GM12878 (cell line): ENCODE results near the gene KCNB1. TPM values are rescaled to one million over a fixed set of nuclear protein-coding genes. Genes with fewer than 3 reads are reported as not detected.

Source experiments
- ATAC-seq: fragments of 200-7000 bp; cut with Tn5 transposase; 3 replicates; pipeline ENCODE4 v1.9.1; 2020; ENCODE audit warnings: mild to moderate bottlenecking, moderate library complexity
- BruUV-seq: library from RNA; stranded (reverse); fragments of 400-500 nt; replicated peaks from 2 replicates; lab custom pipeline; 2021; lab: Mats Ljungman, UMichigan
- CTCF ChIA-PET: fragments of 300-600 bp; sonication (Branson Sonifier 250); formaldehyde crosslinking; extraction: SDS; loops from one replicate; lab custom pipeline; 2021; ENCODE audit warnings: inconsistent platforms; lab: Yijun Ruan, JAX
- POLR2A ChIA-PET: fragments of 350-600 bp; formaldehyde crosslinking; extraction: SDS; loops from one replicate; lab custom pipeline; 2021; ENCODE audit warnings: inconsistent platforms; lab: Charles Lee
- RAD21 ChIA-PET: fragments of 300-600 bp; sonication (Branson Sonifier 250); formaldehyde crosslinking; loops from one replicate; lab custom pipeline; 2023; ENCODE audit warnings: antibody characterized with exemption; ENCODE audit not compliant: unreplicated experiment; lab: Charles Lee
- SMC1A ChIA-PET: fragments of 300-600 bp; sonication (Branson Sonifier 250); formaldehyde crosslinking; loops from one replicate; lab custom pipeline; 2023; ENCODE audit not compliant: unreplicated experiment, uncharacterized antibody; lab: Charles Lee
- DNase-seq: peaks from one replicate; pipeline ENCODE4 v3.0.0-alpha.2; 2011; ENCODE audit warnings: low read depth, low spot score
- FAIRE-seq: peaks from 3 replicates; lab custom pipeline; 2011; peaks lifted over from hg19 to GRCh38; lab: Jason Lieb, UNC
- H2AFZ ChIP-seq: 2 replicates; pipeline ENCODE4 v1.6.0; 2011; ENCODE audit warnings: low read depth, low read length, control low read depth; ENCODE audit not compliant: control insufficient read depth
- H3K27ac ChIP-seq: 2 replicates; pipeline ENCODE4 v1.5.1; 2011; ENCODE audit warnings: control low read depth; ENCODE audit not compliant: control insufficient read depth, insufficient read depth
- H3K27me3 ChIP-seq, 2 experiments: replicated peaks in 1 of 2; 2 replicates each; pipeline versions ENCODE4 v1.6.0 to v1.6.1; 2011; ENCODE audit warnings: low read length in 1 of 2; ENCODE audit not compliant: control insufficient read depth in 2 of 2, insufficient read depth in 2 of 2
- H3K36me3 ChIP-seq, 2 experiments: 2 replicates each; pipeline ENCODE4 v1.5.1; 2011; ENCODE audit warnings: low read length in 1 of 2; ENCODE audit not compliant: control insufficient read depth in 2 of 2, insufficient read depth in 2 of 2
- H3K4me1 ChIP-seq: 2 replicates; pipeline ENCODE4 v1.6.1; 2011; ENCODE audit warnings: mild to moderate bottlenecking, low read length, moderate library complexity, mixed read lengths; ENCODE audit not compliant: control insufficient read depth, insufficient read depth
- H3K4me2 ChIP-seq: 2 replicates; pipeline ENCODE4 v1.6.0; 2011; ENCODE audit warnings: control low read depth; ENCODE audit not compliant: control insufficient read depth, insufficient read depth
- H3K4me3 ChIP-seq: fragments of 200-600 bp; sonication (generic); 2 replicates; pipeline ENCODE4 v1.5.1; 2016
- H3K79me2 ChIP-seq: 2 replicates; pipeline ENCODE4 v1.6.0; 2011; ENCODE audit warnings: low read length; ENCODE audit not compliant: control insufficient read depth, insufficient read depth
- H3K9ac ChIP-seq: 2 replicates; pipeline ENCODE4 v1.8.0; 2011; ENCODE audit warnings: low read length, control low read depth, mixed read lengths; ENCODE audit not compliant: control insufficient read depth, insufficient read depth
- H3K9me3 ChIP-seq: replicated peaks from 3 replicates; pipeline ENCODE4 v1.5.1; 2011; ENCODE audit warnings: mild to moderate bottlenecking, low read length; ENCODE audit not compliant: control insufficient read depth, insufficient read depth
- H4K20me1 ChIP-seq: 2 replicates; pipeline ENCODE4 v1.6.0; 2011; ENCODE audit not compliant: control insufficient read depth, insufficient read depth
- BRCA1 ChIP-seq: IDR thresholded peaks from 2 replicates; pipeline ENCODE4 v1.6.1; 2011; ENCODE audit warnings: low read depth, low read length, improper control_type of control experiment
- CBX3 ChIP-seq: fragments of 200-600 bp; sonication (generic); IDR thresholded peaks from 2 replicates; pipeline ENCODE4 v1.6.1; 2016; ENCODE audit warnings: low read depth, borderline replicate concordance
- EGR1 ChIP-seq, 2 experiments: IDR thresholded peaks; 1 replicate in 1 of 2; 2 replicates in 1 of 2; pipeline ENCODE4 v1.6.1; 2011 to 2012; ENCODE audit warnings: low read depth in 2 of 2, low read length in 2 of 2, borderline replicate concordance in 1 of 2, mild to moderate bottlenecking in 1 of 2, moderate library complexity in 1 of 2
- FOS ChIP-seq: IDR thresholded peaks from 3 replicates; pipeline ENCODE4 v1.6.1; 2011; ENCODE audit warnings: borderline replicate concordance; ENCODE audit not compliant: insufficient read length; ENCODE audit errors: extremely low read depth
- FOXM1 ChIP-seq: IDR thresholded peaks from 2 replicates; pipeline ENCODE4 v1.6.1; 2012; ENCODE audit warnings: low read depth, mild to moderate bottlenecking, inconsistent platforms, low read length, moderate library complexity
- GABPA ChIP-seq: IDR thresholded peaks from 2 replicates; pipeline ENCODE4 v1.6.1; 2014; ENCODE audit warnings: antibody characterized with exemption, low read depth, mild to moderate bottlenecking, inconsistent platforms
- HSF1 ChIP-seq: fragments of 150-350 bp; IDR thresholded peaks from 2 replicates; pipeline ENCODE4 v1.6.1; 2014; ENCODE audit warnings: mild to moderate bottlenecking, low read depth, low read length
- KAT2A ChIP-seq: conservative IDR thresholded peaks from 2 replicates; pipeline ENCODE4 v1.6.1; 2011; ENCODE audit warnings: low read depth, low read length; ENCODE audit not compliant: control insufficient read depth
- MYC ChIP-seq: IDR thresholded peaks from 2 replicates; pipeline ENCODE4 v1.6.1; 2011; ENCODE audit warnings: mild to moderate bottlenecking, low read length, moderate library complexity, inconsistent platforms; ENCODE audit not compliant: insufficient read depth, insufficient replicate concordance, insufficient read length, severe bottlenecking
- SMAD1 ChIP-seq: fragments of 450-650 bp; IDR thresholded peaks from 2 replicates; pipeline ENCODE4 v1.6.1; 2018; ENCODE audit warnings: mild to moderate bottlenecking, low read depth; ENCODE audit not compliant: partially characterized antibody
- TARDBP ChIP-seq: IDR thresholded peaks from 2 replicates; pipeline ENCODE4 v1.6.1; 2016; ENCODE audit warnings: borderline replicate concordance
- TCF12 ChIP-seq: IDR thresholded peaks from 2 replicates; pipeline ENCODE4 v1.6.1; 2011; ENCODE audit warnings: low read depth, mild to moderate bottlenecking, low read length
- ZBTB40 ChIP-seq: fragments of 450-650 bp; IDR thresholded peaks from 2 replicates; pipeline ENCODE4 v1.6.1; 2016; ENCODE audit warnings: mild to moderate bottlenecking, moderate library complexity, borderline replicate concordance
- WGBS: methylation state at CpG from one replicate; pipeline ENCODE4 v1.1.6; 2016; ENCODE audit warnings: low lambda C conversion rate; ENCODE audit not compliant: insufficient replicate concordance, insufficient coverage; ENCODE audit errors: missing lambda C conversion rate; 5-methylcytosine and 5-hydroxymethylcytosine counted together
- in situ Hi-C: fragments of 300-500 bp; cut with MboI; formaldehyde crosslinking; loops from 9 replicates; pipeline ENCODE4 v1.14.3; 2018; ENCODE audit warnings: mixed read lengths
- intact Hi-C: fragments of 100-400 bp; cut with micrococcal nuclease; formaldehyde crosslinking; loops from one replicate; pipeline ENCODE4 v1.14.2; 2022; ENCODE audit not compliant: unreplicated experiment
- polyA plus RNA-seq, 11 experiments: library from polyadenylated mRNA; depleted of rRNA in 4 of 11; unstranded in 6 of 11; stranded (reverse) in 5 of 11; fragments of >200 nt; fragmentation: Nextera tagmentation in 4 of 11; fragmentation: Illumina TruSeq in 1 of 11; extraction: Ambion mirVana in 4 of 11; extraction: Trizol in 1 of 11; gene quantifications; 1 replicate in 1 of 11; 2 replicates in 10 of 11; pipeline versions ENCODE4 v1.2.1 to v1.2.3, GENCODE V29; 2011 to 2016; ENCODE audit warnings: inconsistent platforms in 2 of 11, missing spikeins in 2 of 11, low read depth in 1 of 11
- total RNA-seq, 4 experiments: library from RNA; depleted of rRNA in 3 of 4; stranded (reverse); fragments of >200 nt in 3 of 4; fragmentation: Illumina TruSeq in 1 of 4; extraction: Trizol in 1 of 4; gene quantifications; 2 replicates each; pipeline versions ENCODE4 v1.2.1 to v1.2.3, GENCODE V29; 2013 to 2021
- TF ChIP-seq, protein P1 (sequence below): fragments of 450-650 bp; IDR thresholded peaks from 2 replicates; pipeline ENCODE4 v1.6.1; 2016; ENCODE audit warnings: mild to moderate bottlenecking

Gene KCNB1
- total and polyA plus RNA-seq, 10 of the 15 experiments (the other 5 are each of a cell fraction or from before 2014, with no cell fraction given), result 0.02 to 0.08 (median 0.03) TPM; not detected in 7

GRCh38 chr20:49461894-49462620 is 20.4 kb downstream of the KCNB1 start (continued):
- TF ChIP-seq, protein P1, sequence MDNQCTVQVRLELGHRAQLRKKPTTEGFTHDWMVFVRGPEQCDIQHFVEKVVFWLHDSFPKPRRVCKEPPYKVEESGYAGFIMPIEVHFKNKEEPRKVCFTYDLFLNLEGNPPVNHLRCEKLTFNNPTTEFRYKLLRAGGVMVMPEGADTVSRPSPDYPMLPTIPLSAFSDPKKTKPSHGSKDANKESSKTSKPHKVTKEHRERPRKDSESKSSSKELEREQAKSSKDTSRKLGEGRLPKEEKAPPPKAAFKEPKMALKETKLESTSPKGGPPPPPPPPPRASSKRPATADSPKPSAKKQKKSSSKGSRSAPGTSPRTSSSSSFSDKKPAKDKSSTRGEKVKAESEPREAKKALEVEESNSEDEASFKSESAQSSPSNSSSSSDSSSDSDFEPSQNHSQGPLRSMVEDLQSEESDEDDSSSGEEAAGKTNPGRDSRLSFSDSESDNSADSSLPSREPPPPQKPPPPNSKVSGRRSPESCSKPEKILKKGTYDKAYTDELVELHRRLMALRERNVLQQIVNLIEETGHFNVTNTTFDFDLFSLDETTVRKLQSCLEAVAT, result no peak
- TF ChIP-seq, all 136 proteins: peak for 0

DNA sequence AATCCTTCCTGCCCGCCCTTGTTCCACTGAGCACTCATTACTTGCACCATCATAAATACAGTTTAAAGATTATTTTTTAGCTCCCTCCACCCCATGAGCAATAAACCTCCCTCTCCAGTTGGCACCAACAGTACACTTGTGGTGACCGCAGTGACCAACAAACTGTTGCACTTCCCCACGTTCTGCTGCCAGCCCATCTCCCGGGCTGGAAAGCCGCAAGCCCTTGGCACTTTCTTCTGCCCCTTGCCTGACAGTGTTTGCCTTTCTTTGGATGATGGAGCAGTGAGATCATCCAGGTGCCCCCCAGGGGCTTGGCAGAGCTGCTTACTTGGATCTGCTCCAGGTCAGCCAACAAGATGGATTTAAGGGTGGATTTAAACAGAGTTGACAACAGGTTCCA is 21.6 kb downstream of the KCNB1 start:
- FAIRE-seq (no peak), DNase-seq (no peak), ATAC-seq (no peak)
- no peak for TF ChIP-seq ZBTB40
- no peak for TF ChIP-seq CBX3
- no peak for TF ChIP-seq TARDBP
- TF ChIP-seq KAT2A, result no peak
- no peak for TF ChIP-seq MYC
- no peak for TF ChIP-seq SMAD1
- TF ChIP-seq FOS, result no peak
- TF ChIP-seq EGR1 (IDR thresholded peaks at IDR 0.05; ENCODE audit: borderline replicate concordance in 1 of 2, low read depth in 2 of 2, low read length in 2 of 2), result no peak
- TF ChIP-seq BRCA1, result no peak
- TF ChIP-seq HSF1, result no peak
- no peak for TF ChIP-seq FOXM1
- no peak for TF ChIP-seq TCF12
- TF ChIP-seq GABPA, result no peak
- Histone ChIP-seq H3K36me3 (no peaks in the 10 kb centered on the region), H3K4me1 (no peaks in the 10 kb centered on the region), H3K9me3 (no peaks in the 10 kb centered on the region), H4K20me1 (no peaks in the 10 kb centered on the region), H3K4me2 (no peak overlapping the region), H3K9ac (no peak overlapping the region), H3K27me3 (peaks cover 3% of the 10 kb centered on the region in 2 experiments), H3K4me3 (no peak overlapping the region), H3K27ac (no peak overlapping the region), H3K79me2 (no peaks in the 10 kb centered on the region), H2AFZ (no peak overlapping the region)
- WGBS, result 57% methylated on average over 5 of the region's 5 CpGs
- in situ Hi-C loops, result no loop called here
- POLR2A ChIA-PET, result no interaction called here
- BruUV-seq, result no TSS peak
- SMC1A ChIA-PET, result no interaction called here
- intact Hi-C loops, result no loop called here
- RAD21 ChIA-PET, result no interaction called here
- CTCF ChIA-PET, result no interaction called here
